Osteocyte (in vitro differentiated cells): ENCODE data around the gene LAMC1. TPM values are rescaled to one million over a fixed set of nuclear protein-coding genes. Genes with fewer than 3 reads are reported as not detected.

ENCODE experiments used
- DNase-seq: peaks from one replicate; pipeline ENCODE4 v3.0.0; 2021; ENCODE audit warnings: mixed read lengths; ENCODE audit not compliant: unreplicated experiment; ENCODE audit errors: extremely low spot score
- H3K27ac Mint-ChIP-seq: one replicate; pipeline ENCODE4 v1.8.0; 2021; ENCODE audit warnings: mild to moderate bottlenecking, mixed read lengths; ENCODE audit not compliant: unreplicated experiment
- H3K27me3 Mint-ChIP-seq: one replicate; pipeline ENCODE4 v1.8.0; 2021; ENCODE audit warnings: mixed read lengths; ENCODE audit not compliant: unreplicated experiment
- H3K36me3 Mint-ChIP-seq: one replicate; pipeline ENCODE4 v1.8.0; 2021; ENCODE audit warnings: mixed read lengths; ENCODE audit not compliant: unreplicated experiment
- H3K4me1 Mint-ChIP-seq: one replicate; pipeline ENCODE4 v1.8.0; 2021; ENCODE audit warnings: mixed read lengths; ENCODE audit not compliant: unreplicated experiment
- H3K4me3 Mint-ChIP-seq: one replicate; pipeline ENCODE4 v1.8.0; 2021; ENCODE audit warnings: mild to moderate bottlenecking, moderate library complexity, mixed read lengths; ENCODE audit not compliant: unreplicated experiment
- H3K9me3 Mint-ChIP-seq: one replicate; pipeline ENCODE4 v1.8.0; 2021; ENCODE audit warnings: mixed read lengths; ENCODE audit not compliant: unreplicated experiment
- CTCF ChIP-seq: fragments of 200-600 bp; sonication (generic); IDR thresholded peaks from 2 replicates; pipeline ENCODE4 v1.5.0; 2021; ENCODE audit warnings: antibody characterized with exemption, mild to moderate bottlenecking, moderate library complexity
- long read RNA-seq: library from polyadenylated mRNA; unstranded; transcript quantifications from one replicate; pipeline ENCODE4 v2.0.0, GENCODE V29; 2021
- total RNA-seq: library from RNA; stranded (reverse); gene quantifications from 2 replicates; pipeline ENCODE4 v1.2.1, GENCODE V29; 2021

The LAMC1 gene
- 369 and 384 TPM in 2 replicates for total RNA-seq
- long read RNA-seq, full-length matches to known transcripts: 3 of 381 reads
- long read RNA-seq, partial matches to known transcripts: 199 of 381 reads
- long read RNA-seq, other reads (novel, unspliced or antisense): 179 of 381 reads

- peaks cover 45% of the 10 kb centered on the region for H3K4me1 Mint-ChIP-seq
- H3K36me3 Mint-ChIP-seq: no peaks in the 10 kb centered on the region
- DNase-seq: peak; percentile 96
- H3K27me3 Mint-ChIP-seq: no peaks in the 10 kb centered on the region
- H3K9me3 Mint-ChIP-seq: no peaks in the 10 kb centered on the region
- peak within 1 kb of the TSS; percentile 97 for H3K27ac Mint-ChIP-seq
- peak; percentile 9 for TF ChIP-seq CTCF
- peak within 1 kb of the TSS; percentile 99 for H3K4me3 Mint-ChIP-seq
Measured at GRCh38 chr1:183023146-183023600, at the start of gene LAMC1. TSS of gene LAMC1 (plus strand) at chr1:183023420. CDS start at chr1:183023717, 297 bp downstream.

- no peaks in the 10 kb centered on the region for H3K9me3 Mint-ChIP-seq
- no peaks in the 10 kb centered on the region for H3K27me3 Mint-ChIP-seq
- no peak for DNase-seq
- no peaks in the 10 kb centered on the region for H3K4me1 Mint-ChIP-seq
- no peak overlapping the region for H3K27ac Mint-ChIP-seq
- H3K36me3 Mint-ChIP-seq: no peaks in the 10 kb centered on the region
- TF ChIP-seq CTCF: no peak
- H3K4me3 Mint-ChIP-seq: no peak overlapping the region
Measured at GRCh38 chr1:182974506-182975191, 48.6 kb upstream of the LAMC1 start.

- TF ChIP-seq CTCF: no peak
- H3K9me3 Mint-ChIP-seq: no peaks in the 10 kb centered on the region
- no peaks in the 10 kb centered on the region for H3K36me3 Mint-ChIP-seq
- no peaks in the 10 kb centered on the region for H3K27me3 Mint-ChIP-seq
- H3K27ac Mint-ChIP-seq: no peak overlapping the region
- H3K4me3 Mint-ChIP-seq: no peak overlapping the region
- no peak for DNase-seq
- H3K4me1 Mint-ChIP-seq: no peaks in the 10 kb centered on the region
Measured at GRCh38 chr1:182977480-182977879, 45.7 kb upstream of the LAMC1 start.

- Mint-ChIP-seq H3K36me3 (no peaks in the 10 kb centered on the region), H3K4me3 (no peak overlapping the region), H3K9me3 (no peaks in the 10 kb centered on the region), H3K27me3 (no peaks in the 10 kb centered on the region), H3K27ac (no peak overlapping the region), H3K4me1 (no peaks in the 10 kb centered on the region)
- DNase-seq: no peak
- TF ChIP-seq CTCF: no peak
Measured at GRCh38 chr1:182978151-182978853, 44.9 kb upstream of the LAMC1 start.

GRCh38 chr1:182984138-182984537, 39.1 kb upstream of the LAMC1 start:
- Mint-ChIP-seq H3K9me3 (no peaks in the 10 kb centered on the region), H3K27ac (no peak overlapping the region), H3K4me3 (no peak overlapping the region), H3K4me1 (no peaks in the 10 kb centered on the region), H3K27me3 (no peaks in the 10 kb centered on the region), H3K36me3 (no peaks in the 10 kb centered on the region)
- DNase-seq: no peak
- no peak for TF ChIP-seq CTCF
